DMS153 (cell line): ENCODE measurements around the gene BRICD5.

Source experiments
- DNase-seq: peaks from one replicate; lab custom pipeline; 2025; lab: John Stamatoyannopoulos, UW

The BRICD5 gene

GRCh38 chr16:2180962-2181923 is 29.4 kb downstream of the BRICD5 start:
- no peak for DNase-seq

DNA sequence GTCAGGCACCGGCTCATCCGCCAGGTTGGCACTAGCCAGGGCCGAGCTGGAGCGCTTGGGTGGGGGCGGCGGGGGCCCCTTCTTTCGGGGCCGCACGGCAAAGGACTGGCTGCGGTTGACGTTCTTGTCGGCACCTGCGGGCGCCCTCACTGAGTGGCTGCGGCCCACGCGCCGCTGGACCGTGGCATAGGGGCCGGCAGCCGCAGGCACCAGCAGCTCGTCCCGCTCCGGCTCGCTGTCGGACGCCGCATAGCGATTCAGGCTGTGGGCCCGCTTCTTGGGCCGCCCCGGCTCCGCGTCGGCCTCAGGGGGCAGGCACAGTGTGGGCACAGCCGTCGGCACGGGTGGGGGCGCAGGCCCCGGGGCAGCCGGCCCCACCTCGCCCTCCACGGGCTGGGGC is 30.2 kb downstream of the BRICD5 start:
- DNase-seq = no peak

GRCh38 chr16:2179576-2179975 is 31.1 kb downstream of the BRICD5 start:
- DNase-seq = no peak

DNA sequence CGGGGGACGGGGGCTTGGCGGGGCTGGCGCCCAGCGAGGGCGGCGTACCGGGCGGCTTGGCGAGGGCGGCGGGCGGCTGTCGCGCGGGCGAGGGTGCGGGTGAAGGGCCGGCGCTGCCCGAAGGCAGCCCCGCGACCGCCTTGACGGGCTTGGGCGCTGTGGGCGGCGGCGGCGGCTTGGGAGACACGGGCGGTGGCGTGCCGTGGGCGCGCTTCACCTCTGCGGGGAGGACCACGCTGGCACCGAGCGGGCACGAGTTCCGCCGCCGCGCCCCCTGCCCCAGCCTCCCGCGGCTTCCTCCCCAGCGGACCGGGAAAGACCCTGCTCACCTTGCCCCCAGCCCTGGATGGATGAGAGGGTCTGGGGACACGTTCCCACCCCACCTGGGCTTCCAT is 31.6 kb downstream of the BRICD5 start:
- DNase-seq = no peak

- DNase-seq = no peak
Observed at GRCh38 chr16:2178321-2179106, 32.1 kb downstream of the BRICD5 start.

DNA sequence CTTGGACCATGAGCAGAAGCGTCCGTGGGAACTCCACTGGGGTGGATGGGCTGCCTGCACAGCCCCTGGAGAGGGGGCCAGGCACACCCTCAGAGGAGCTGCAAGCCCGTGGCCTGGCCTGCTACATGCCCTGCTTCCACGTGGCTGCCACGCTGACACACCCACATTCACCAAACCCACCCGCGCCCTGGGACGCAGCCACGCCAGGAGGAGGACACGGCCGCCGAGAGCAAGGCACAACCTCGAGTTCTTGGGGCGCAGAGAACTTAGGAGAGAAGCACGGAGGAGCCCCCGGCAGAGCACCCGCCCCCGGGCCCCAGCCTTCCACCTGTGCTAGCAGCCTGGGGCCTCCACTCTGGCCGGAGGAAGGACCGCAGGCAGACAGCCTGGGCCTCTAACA is 33.1 kb downstream of the BRICD5 start:
- DNase-seq = no peak

GRCh38 chr16:2177101-2177500 is 33.6 kb downstream of the BRICD5 start:
- no peak for DNase-seq

- no peak for DNase-seq
Observed at GRCh38 chr16:2176047-2176446, 34.6 kb downstream of the BRICD5 start.

GRCh38 chr16:2175454-2175853 is 35.2 kb downstream of the BRICD5 start:
- no peak for DNase-seq

DNA sequence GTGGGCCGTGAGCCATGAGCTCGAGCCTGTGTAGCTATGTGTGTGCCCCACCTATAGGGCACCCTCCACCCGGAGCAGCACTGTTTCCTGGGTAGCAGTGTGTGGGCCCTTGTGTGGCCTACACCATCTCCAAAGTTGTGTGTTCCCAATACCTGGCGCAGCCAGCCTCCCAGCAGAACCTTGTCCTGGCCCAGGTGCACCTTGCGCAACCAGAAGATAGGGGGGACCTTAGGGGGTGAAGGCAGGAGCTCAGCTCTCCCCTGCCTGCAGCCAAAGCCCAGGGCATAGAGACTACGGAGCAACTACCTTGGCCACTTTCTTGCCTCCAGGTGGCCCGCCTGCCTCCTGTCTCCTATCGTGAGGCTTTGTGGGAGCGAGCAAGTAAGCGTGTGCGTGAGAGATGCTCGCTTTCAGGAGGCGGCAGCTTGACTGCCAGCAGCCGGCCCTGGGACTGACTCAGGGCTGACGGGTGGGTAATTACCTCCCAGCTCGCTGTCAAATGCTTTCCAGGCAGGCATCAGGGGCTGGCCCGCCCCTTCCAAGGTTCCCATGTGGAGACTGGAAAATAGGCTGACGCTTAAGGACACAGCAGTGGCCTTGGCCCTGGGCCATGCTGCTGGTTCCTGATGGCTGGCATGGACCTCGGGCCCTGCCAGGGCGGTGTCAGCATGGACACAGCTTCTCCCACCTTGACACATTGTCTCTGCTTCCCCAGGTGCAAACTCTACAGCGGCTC is 36.1 kb downstream of the BRICD5 start:
- no peak for DNase-seq

GRCh38 chr16:2173916-2174315 is 36.7 kb downstream of the BRICD5 start:
- DNase-seq = no peak

- DNase-seq = no peak
Observed at GRCh38 chr16:2173366-2173765, 37.3 kb downstream of the BRICD5 start.

DNA sequence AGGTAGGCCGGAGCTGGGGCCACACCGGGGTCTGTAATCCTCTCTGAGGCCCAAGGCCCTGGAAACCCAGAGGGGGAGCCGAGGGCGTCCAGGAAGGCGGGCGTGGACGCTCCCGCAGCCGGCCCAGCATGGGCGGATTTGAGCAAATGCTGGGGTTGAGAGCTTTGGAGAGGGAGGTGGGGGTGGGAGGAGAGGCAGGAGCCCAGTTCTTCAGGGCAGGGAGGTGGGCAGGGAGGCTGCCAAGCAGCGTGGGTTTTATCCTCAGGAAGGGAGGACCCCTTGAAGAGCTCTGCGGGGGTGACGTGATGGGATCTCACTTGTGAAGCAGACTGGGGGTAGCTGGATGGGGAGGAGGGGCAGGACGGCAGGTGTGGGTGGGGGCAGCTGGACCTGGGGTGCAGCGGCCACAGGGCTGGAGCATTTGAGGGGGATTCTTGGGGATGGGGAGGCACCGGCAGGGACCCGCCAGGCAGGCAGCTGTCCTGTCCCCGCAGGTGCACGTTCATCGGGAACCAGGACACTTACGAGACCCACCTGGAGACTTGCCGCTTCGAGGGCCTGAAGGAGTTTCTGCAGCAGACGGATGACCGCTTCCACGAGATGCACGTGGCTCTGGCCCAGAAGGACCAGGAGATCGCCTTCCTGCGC is 37.9 kb downstream of the BRICD5 start:
- no peak for DNase-seq

- DNase-seq = no peak
Observed at GRCh38 chr16:2171601-2172178, 39.0 kb downstream of the BRICD5 start.

- no peak for DNase-seq
Observed at GRCh38 chr16:2170587-2171435, 39.9 kb downstream of the BRICD5 start.

DNA sequence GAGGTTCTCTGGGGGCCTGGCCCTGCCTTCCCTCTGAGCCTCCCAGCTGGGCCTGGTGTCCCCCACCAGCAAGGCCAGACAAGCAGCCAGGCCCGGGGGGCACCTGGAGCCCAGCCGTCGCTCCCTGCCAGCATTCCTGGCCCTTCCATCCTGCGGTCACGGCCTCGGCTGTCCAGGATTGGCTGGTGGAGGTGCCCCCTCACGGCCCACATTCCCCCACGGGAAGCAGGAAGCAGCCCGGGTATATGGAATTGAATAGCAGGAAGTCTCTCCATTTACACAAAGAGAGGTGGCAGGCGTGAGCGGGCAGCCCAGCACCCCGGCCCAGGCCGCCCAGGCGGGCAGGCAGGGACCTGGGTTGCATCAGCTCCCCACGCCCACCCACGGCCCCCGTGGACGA is 40.6 kb downstream of the BRICD5 start:
- no peak for DNase-seq

- no peak for DNase-seq
Observed at GRCh38 chr16:2167068-2167638, 43.5 kb downstream of the BRICD5 start.

- no peak for DNase-seq
Observed at GRCh38 chr16:2166263-2167067, 44.2 kb downstream of the BRICD5 start.

GRCh38 chr16:2165861-2166260 is 44.8 kb downstream of the BRICD5 start:
- no peak for DNase-seq
